CD4-positive, alpha-beta memory T cell (primary cell): ENCODE measurements around the gene KRT4. TPM values are rescaled to one million over a fixed set of nuclear protein-coding genes. Genes with fewer than 3 reads are reported as not detected.
"Not testable (repeated sequence)": the region's sequence is repeated elsewhere in the genome, so short reads cannot be mapped to it uniquely, and the experiment has no call there.

Experiments used
- CTCF ChIA-PET: fragments of 350-600 bp; sonication (Branson Sonifier 250); formaldehyde crosslinking; loops from one replicate; lab custom pipeline; 2021; ENCODE audit warnings: inconsistent platforms; ENCODE audit not compliant: partially characterized antibody; lab: Charles Lee
- POLR2A ChIA-PET: fragments of 350-600 bp; sonication (Branson Sonifier 250); formaldehyde crosslinking; loops from one replicate; lab custom pipeline; 2021; ENCODE audit not compliant: partially characterized antibody; lab: Charles Lee
- DNase-seq, 5 donors: peaks; one replicate each; pipeline versions ENCODE4 v3.0.0 to v3.0.0-alpha.2; 2020 to 2022; ENCODE audit warnings: mixed read lengths in 1 of 5
- H3K27ac ChIP-seq: one replicate; pipeline ENCODE4 v1.7.0; 2013; ENCODE audit warnings: low read depth, low read length
- H3K27me3 ChIP-seq: 2 replicates; pipeline ENCODE4 v1.7.0; 2013; ENCODE audit warnings: mild to moderate bottlenecking, low read length, moderate library complexity; ENCODE audit not compliant: insufficient read depth
- H3K36me3 ChIP-seq: 2 replicates; pipeline ENCODE4 v1.7.0; 2013; ENCODE audit warnings: mild to moderate bottlenecking, low read length, moderate library complexity; ENCODE audit not compliant: insufficient read depth
- H3K4me1 ChIP-seq: 2 replicates; pipeline ENCODE4 v1.7.0; 2013; ENCODE audit warnings: mild to moderate bottlenecking, low read length, moderate library complexity; ENCODE audit not compliant: insufficient read depth
- H3K4me3 ChIP-seq, 2 donors: one replicate each; pipeline ENCODE4 v1.7.0; 2013; ENCODE audit warnings: low read length in 2 of 2, mild to moderate bottlenecking in 1 of 2
- H3K9me3 ChIP-seq, 2 donors: one replicate each; pipeline ENCODE4 v1.7.0; 2013; ENCODE audit warnings: low read length in 2 of 2, control low read depth in 1 of 2; ENCODE audit not compliant: control insufficient read depth in 1 of 2
- H3K27ac Mint-ChIP-seq, 7 donors: one replicate each; pipeline ENCODE4 v1.8.0; 2020 to 2021; ENCODE audit warnings: mixed read lengths in 7 of 7, mild to moderate bottlenecking in 6 of 7, inconsistent platforms in 3 of 7, moderate library complexity in 3 of 7
- H3K27me3 Mint-ChIP-seq, 2 donors: one replicate each; pipeline ENCODE4 v1.8.0; 2020 to 2021; ENCODE audit warnings: mixed read lengths in 2 of 2
- H3K36me3 Mint-ChIP-seq, 2 donors: one replicate each; pipeline ENCODE4 v1.8.0; 2020 to 2021; ENCODE audit warnings: mixed read lengths in 2 of 2, inconsistent platforms in 1 of 2, mild to moderate bottlenecking in 1 of 2
- H3K4me1 Mint-ChIP-seq, 4 donors: one replicate each; pipeline ENCODE4 v1.8.0; 2020 to 2021; ENCODE audit warnings: mixed read lengths in 4 of 4, mild to moderate bottlenecking in 1 of 4
- H3K4me3 Mint-ChIP-seq, 8 donors: one replicate each; pipeline ENCODE4 v1.8.0; 2020 to 2021; ENCODE audit warnings: mixed read lengths in 8 of 8, mild to moderate bottlenecking in 7 of 8, moderate library complexity in 6 of 8, inconsistent platforms in 3 of 8
- H3K9me3 Mint-ChIP-seq, 8 donors: one replicate each; pipeline ENCODE4 v1.8.0; 2020 to 2021; ENCODE audit warnings: mixed read lengths in 8 of 8, mild to moderate bottlenecking in 5 of 8, inconsistent platforms in 3 of 8, moderate library complexity in 1 of 8
- intact Hi-C: fragments of 100-400 bp; cut with micrococcal nuclease; formaldehyde crosslinking; loops from one replicate; pipeline ENCODE4 v1.15.1; 2023
- polyA plus RNA-seq, 2 donors: library from polyadenylated mRNA; unstranded; fragments of 300-500 nt; fragmentation: Illumina TruSeq; gene quantifications; one replicate each; pipeline ENCODE4 v1.2.3, GENCODE V29; 2021
- total RNA-seq, 2 experiments: library from RNA; stranded (reverse); gene quantifications; one replicate each; pipeline ENCODE4 v1.2.3, GENCODE V29; 2021

The KRT4 gene
- total and polyA plus RNA-seq, 4 experiments from 2014 or later = not detected

DNA sequence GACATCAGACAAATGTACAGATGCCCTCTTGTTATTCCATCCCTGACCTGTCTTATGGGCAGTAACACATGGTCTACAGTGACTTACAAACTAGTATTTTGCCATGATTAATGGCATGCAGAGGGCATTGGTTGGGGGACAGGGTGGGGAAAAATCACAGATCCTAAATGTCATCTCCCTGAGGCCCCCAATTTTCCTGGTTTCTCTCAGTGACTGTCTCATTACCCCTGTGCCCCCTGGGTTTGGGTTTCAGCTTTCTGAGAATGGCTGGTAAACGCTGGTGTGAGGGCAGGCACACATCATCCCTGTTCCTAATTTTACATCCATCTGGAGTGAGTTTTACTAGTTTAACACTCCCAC lies 46.9 kb downstream of the KRT4 start:
- no peaks in the 10 kb centered on the region for H3K36me3 ChIP-seq
- Mint-ChIP-seq H3K27ac (no peak overlapping the region), H3K4me1 (no peaks in the 10 kb centered on the region), H3K27me3 (peaks cover 3 to 17% of the 10 kb centered on the region in 2 donors), H3K9me3 (peaks cover 0 to 14% (median 8%) of the 10 kb centered on the region in 8 donors), H3K4me3 (no peak overlapping the region), H3K36me3 (no peaks in the 10 kb centered on the region)
- no peak for DNase-seq
- CTCF ChIA-PET = no interaction called here
- H3K9me3 ChIP-seq = no peaks in the 10 kb centered on the region
- POLR2A ChIA-PET = no interaction called here
- H3K27me3 ChIP-seq = no peaks in the 10 kb centered on the region
- no peaks in the 10 kb centered on the region for H3K4me1 ChIP-seq
- H3K4me3 ChIP-seq = no peak overlapping the region
- intact Hi-C loops = no loop called here
- no peak overlapping the region for H3K27ac ChIP-seq

DNA sequence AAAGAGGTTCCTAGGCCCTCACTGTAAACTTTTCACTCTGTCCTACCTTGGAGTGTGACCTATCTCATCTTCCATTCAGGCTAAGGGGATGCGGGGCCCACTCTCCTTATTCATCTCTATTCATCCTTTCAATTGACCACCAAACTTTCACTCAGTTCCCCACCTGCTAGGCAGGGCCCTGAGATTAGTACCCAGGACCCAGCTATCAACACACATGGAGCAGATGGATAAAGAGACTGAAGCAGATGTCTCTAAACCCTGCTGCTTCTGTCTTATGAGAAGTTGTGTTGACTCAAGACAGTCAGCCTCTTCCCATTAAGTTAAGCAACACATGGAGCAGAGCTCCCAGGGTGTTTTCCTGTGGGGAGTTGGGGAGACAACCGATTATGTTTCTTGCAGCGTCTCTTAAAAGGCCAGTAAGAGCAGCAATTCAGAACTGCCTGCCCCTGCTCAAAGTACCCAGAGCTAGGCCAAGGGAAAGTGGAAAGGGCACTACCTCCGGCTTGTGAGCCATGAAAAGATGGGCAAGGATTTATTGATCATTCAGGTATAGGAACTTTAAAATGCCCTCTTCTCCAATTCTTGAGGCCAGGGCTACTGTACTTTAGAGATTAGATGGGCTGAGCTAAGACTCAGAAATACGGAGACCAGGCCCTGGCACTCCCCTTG lies 47.4 kb downstream of the KRT4 start:
- no peaks in the 10 kb centered on the region for H3K9me3 ChIP-seq
- no peak overlapping the region for H3K27ac ChIP-seq
- no peaks in the 10 kb centered on the region for H3K4me1 Mint-ChIP-seq
- intact Hi-C loops = no loop called here
- ChIA-PET POLR2A (no interaction called here), CTCF (no interaction called here)
- no peaks in the 10 kb centered on the region for H3K36me3 ChIP-seq
- H3K27me3 ChIP-seq = no peaks in the 10 kb centered on the region
- no peak for DNase-seq
- H3K27me3 Mint-ChIP-seq = peaks cover 3 to 16% of the 10 kb centered on the region in 2 donors
- no peaks in the 10 kb centered on the region for H3K36me3 Mint-ChIP-seq
- H3K9me3 Mint-ChIP-seq = peaks cover 0 to 20% (median 11%) of the 10 kb centered on the region in 8 donors
- H3K4me1 ChIP-seq = no peaks in the 10 kb centered on the region
- H3K4me3 ChIP-seq = no peak overlapping the region
- no peak overlapping the region for H3K4me3 Mint-ChIP-seq
- H3K27ac Mint-ChIP-seq = no peak overlapping the region

DNA sequence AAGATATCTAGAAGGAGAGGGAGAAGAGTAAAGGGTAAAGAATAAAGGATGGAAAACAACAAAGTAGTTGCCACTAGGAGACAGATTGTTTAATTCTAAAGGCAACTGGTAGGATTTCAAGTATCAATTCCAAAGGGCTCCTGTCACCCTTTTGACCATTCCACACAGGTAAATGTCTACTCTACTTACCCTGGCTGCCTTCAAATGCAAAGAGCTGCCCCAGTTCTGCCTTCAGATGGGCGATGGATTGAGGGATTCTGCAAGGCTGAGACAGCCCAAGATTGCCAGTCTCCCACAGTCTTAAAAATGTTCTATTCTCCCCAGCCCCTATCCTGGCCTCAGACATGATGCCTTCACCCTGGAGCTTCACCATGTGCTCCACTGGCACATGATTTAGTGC lies 48.2 kb downstream of the KRT4 start:
- Histone ChIP-seq H3K9me3 (no peaks in the 10 kb centered on the region), H3K36me3 (no peaks in the 10 kb centered on the region), H3K27me3 (no peaks in the 10 kb centered on the region), H3K4me1 (no peaks in the 10 kb centered on the region), H3K27ac (no peak overlapping the region), H3K4me3 (no peak overlapping the region)
- H3K9me3 Mint-ChIP-seq = peaks cover 0 to 27% (median 17%) of the 10 kb centered on the region in 8 donors
- POLR2A ChIA-PET = no interaction called here
- intact Hi-C loops = no loop called here
- H3K27ac Mint-ChIP-seq = no peak overlapping the region
- CTCF ChIA-PET = no interaction called here
- H3K27me3 Mint-ChIP-seq = peaks cover 3 to 16% of the 10 kb centered on the region in 2 donors
- no peak overlapping the region for H3K4me3 Mint-ChIP-seq
- peaks cover 0 to 1% of the 10 kb centered on the region in 2 donors for H3K36me3 Mint-ChIP-seq
- no peak for DNase-seq
- H3K4me1 Mint-ChIP-seq = no peaks in the 10 kb centered on the region

DNA sequence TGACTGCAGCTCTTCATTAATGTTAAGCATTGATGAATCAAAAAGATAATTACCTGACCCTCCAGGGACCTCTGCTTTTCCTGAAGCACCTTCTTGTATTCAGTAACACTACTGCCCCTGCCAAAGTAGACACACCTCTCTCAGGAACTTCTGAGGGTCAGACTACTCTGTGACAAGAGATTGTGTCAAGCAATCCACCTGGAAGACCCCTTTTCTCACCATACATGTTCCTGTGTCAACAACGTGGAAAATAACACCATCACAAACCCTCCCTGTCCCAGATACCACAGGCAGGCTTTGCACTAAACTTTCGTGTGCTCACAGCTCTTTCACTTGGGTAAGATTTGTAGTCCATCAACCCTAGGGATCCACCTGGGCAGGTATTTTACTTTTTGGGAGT lies 49.9 kb downstream of the KRT4 start:
- Mint-ChIP-seq H3K9me3 (peaks cover 0 to 42% (median 27%) of the 10 kb centered on the region in 8 donors), H3K4me1 (no peaks in the 10 kb centered on the region), H3K27ac (no peak overlapping the region), H3K36me3 (peaks cover 1 to 4% of the 10 kb centered on the region in 2 donors), H3K4me3 (no peak overlapping the region), H3K27me3 (peaks cover 3 to 13% of the 10 kb centered on the region in 2 donors)
- intact Hi-C loops = no loop called here
- Histone ChIP-seq H3K27me3 (no peaks in the 10 kb centered on the region), H3K27ac (no peak overlapping the region), H3K36me3 (no peaks in the 10 kb centered on the region), H3K9me3 (no peaks in the 10 kb centered on the region), H3K4me3 (no peak overlapping the region), H3K4me1 (no peaks in the 10 kb centered on the region)
- CTCF ChIA-PET = no interaction called here
- no peak for DNase-seq
- POLR2A ChIA-PET = no interaction called here

DNA sequence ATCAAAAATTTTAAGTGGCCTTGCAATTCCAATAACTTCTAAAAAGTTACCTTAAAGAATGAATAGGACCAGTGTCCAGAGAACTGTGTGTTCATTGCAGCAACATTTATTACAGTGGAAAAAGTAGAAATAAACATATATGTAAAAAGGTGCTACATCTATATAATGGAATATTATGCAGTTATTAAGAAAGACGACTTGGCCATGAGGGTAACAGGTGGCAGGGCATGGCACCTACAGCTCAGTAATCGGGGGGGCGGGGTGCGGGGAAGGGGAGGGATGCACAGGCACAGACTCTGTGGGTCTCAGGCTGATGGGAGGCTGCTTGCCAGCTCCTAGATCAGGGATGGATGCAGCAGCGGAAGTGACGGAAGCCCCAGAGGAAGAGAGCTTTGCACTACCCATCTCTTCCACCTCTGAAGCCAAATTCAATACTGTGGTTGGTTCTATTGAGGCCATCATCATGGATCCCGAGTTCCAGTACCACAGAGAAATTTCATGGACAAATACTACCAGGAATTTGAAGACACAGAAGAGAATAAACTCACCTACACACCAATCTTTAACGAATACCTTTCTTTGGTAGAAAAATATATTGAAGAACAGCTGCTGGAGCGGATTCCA lies 50.8 kb downstream of the KRT4 start:
- no peak overlapping the region for H3K27ac ChIP-seq
- peaks cover 0 to 43% (median 30%) of the 10 kb centered on the region in 8 donors for H3K9me3 Mint-ChIP-seq
- no peaks in the 10 kb centered on the region for H3K4me1 Mint-ChIP-seq
- H3K36me3 ChIP-seq = no peaks in the 10 kb centered on the region
- no peaks in the 10 kb centered on the region for H3K4me1 ChIP-seq
- H3K36me3 Mint-ChIP-seq = peaks cover 1 to 4% of the 10 kb centered on the region in 2 donors
- H3K4me3 Mint-ChIP-seq = no peak overlapping the region
- no peaks in the 10 kb centered on the region for H3K9me3 ChIP-seq
- POLR2A ChIA-PET = no interaction called here
- no peak overlapping the region for H3K27ac Mint-ChIP-seq
- DNase-seq = no peak
- intact Hi-C loops = no loop called here
- H3K27me3 ChIP-seq = no peaks in the 10 kb centered on the region
- CTCF ChIA-PET = no interaction called here
- peaks cover 1 to 17% of the 10 kb centered on the region in 2 donors for H3K27me3 Mint-ChIP-seq
- no peak overlapping the region for H3K4me3 ChIP-seq

DNA sequence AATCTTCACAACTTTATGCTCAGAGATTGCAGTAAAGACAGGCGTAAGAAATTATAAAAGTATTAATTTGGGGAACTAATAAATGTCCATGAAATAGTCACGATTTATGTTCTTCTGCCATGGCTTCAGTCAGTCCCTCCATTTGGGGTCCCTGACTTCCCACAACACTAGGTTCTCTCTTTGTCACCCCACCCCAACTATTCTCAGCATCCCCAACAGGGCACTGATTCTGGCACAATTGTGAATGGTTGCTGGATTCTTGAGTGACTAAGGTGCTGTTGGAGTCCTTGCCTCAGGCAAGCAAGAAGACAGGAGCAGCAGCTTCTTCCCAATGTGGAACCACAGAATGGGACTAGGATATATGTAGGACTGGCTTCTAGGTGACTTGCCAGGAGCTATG lies 52.1 kb downstream of the KRT4 start:
- no peak for DNase-seq
- Histone ChIP-seq H3K9me3 (no peaks in the 10 kb centered on the region), H3K4me1 (no peaks in the 10 kb centered on the region), H3K4me3 (no peak overlapping the region), H3K36me3 (no peaks in the 10 kb centered on the region), H3K27me3 (no peaks in the 10 kb centered on the region), H3K27ac (no peak overlapping the region)
- H3K4me3 Mint-ChIP-seq = no peak overlapping the region
- no peak overlapping the region for H3K27ac Mint-ChIP-seq
- ChIA-PET POLR2A (no interaction called here), CTCF (no interaction called here)
- no peaks in the 10 kb centered on the region for H3K4me1 Mint-ChIP-seq
- peaks cover 0 to 43% (median 30%) of the 10 kb centered on the region in 8 donors for H3K9me3 Mint-ChIP-seq
- H3K36me3 Mint-ChIP-seq = peaks cover 1 to 4% of the 10 kb centered on the region in 2 donors
- intact Hi-C loops = no loop called here
- peaks cover 1 to 14% of the 10 kb centered on the region in 2 donors for H3K27me3 Mint-ChIP-seq

DNA sequence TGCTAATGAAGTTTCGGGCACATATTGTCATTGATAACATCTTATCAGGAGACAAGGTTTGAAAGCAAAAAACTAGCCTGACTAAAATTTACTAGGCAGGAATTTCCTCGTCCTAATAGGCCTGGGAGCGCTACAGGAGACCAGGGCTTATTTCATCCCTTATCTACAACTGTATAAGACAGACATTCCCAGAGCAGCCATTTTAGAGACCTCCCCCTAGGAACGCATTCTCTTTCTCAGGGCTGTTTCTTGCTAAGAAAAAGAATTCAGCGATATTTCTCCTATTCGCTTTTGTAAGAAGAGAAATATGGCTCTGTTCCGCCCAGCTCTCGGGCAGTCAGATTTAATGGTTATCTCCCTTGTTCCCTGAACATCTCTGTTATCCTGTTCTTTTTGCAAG lies 52.7 kb downstream of the KRT4 start:
- CTCF ChIA-PET = not testable (repeated sequence)

More for the DNA sequence above, 52.7 kb downstream of the KRT4 start:
- H3K4me1 ChIP-seq, H3K4me3 Mint-ChIP-seq, H3K4me3 ChIP-seq, H3K4me1 Mint-ChIP-seq, H3K27ac ChIP-seq, intact Hi-C loops, H3K9me3 ChIP-seq, H3K27ac Mint-ChIP-seq, DNase-seq, H3K27me3 Mint-ChIP-seq, H3K36me3 Mint-ChIP-seq, H3K36me3 ChIP-seq, POLR2A ChIA-PET, H3K27me3 ChIP-seq: not testable (repeated sequence)
- peaks cover 0 to 43% (median 30%) of the 10 kb centered on the region in 8 donors for H3K9me3 Mint-ChIP-seq
